ENCODE data around the gene CDKN2A. TPM values are rescaled to one million over a fixed set of nuclear protein-coding genes. Genes with fewer than 3 reads are reported as not detected.

CDKN2A gene
- polyA plus RNA-seq, 1 experiment, result 20.0 TPM

DNA sequence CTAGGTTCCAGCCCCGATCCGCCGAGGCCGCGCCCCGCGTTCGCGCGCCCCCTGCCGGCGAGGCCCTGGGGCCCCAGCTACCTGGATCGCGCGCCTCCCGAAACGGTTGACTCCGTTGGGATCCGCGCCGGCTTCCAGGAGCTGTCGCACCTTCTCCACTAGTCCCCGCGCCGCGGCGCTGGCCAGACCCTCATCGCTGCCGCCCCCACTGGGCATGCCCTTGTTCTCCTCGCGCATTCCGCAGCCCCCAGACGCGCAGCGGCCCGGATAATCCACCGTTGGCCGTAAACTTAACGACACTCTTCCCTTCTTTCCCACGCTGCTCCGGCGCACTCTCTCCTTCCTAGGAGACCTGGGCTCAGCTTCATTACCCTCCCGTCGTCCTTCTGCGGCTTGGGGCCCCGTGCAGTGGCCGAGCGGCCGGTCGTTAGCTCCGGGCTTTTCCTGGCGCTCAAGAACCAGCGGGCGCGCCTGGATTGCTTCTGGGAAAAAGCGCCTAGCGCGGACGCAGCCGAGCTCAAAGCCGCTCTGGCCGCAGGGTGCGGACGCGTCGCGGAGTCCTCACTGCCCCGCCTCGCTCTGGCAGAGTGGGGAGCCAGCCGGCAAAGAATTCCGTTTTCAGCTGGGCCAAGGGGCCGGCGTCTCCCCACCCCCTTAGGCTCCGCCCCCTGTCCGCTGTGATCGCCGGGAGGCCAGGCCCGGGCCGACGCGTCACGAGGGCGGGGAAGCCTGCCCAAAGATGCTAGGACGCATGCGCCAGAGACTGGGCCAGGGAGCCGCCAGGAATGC is 14.7 kb upstream of the CDKN2A start, which contains the start of gene CDKN2B:
Gene CDKN2B (minus strand): TSS at position 589 of the 789 bp plus-strand sequence. CDS start 352 bp downstream, at position 237.
- ChIA-PET POLR2A (interaction anchor here (0.6 to 1.4 kb wide), 7 partner anchors 9 to 543 kb away, joined by 3 to 6 read pairs (median 3); no protein-coding TSS in a partner anchor), CTCF (interaction anchor here (0.7 to 5.8 kb wide), 54 partner anchors 8 to 249 kb away, joined by 3 to 95 read pairs (median 5); partner anchors contain the start of genes CDKN2A, CDKN2B-AS1 and MTAP)

DNA sequence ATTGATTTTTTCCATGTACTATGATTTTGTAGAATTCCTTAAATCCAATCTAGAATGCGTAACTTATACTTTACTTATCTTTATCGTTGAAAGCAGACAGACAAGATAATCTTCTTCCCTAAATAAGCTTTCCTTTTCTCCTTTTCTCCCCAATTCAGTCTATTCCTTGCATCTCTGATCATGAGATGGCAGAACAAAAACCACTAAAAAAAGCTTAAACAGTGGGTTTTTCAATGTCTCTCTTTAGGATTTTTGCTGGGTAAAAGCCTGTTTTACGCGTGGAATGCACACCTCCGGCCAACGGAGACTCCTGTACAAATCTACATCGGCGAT is 14.2 kb upstream of the CDKN2A start:
- CTCF ChIA-PET, result interaction anchor here (0.7 to 5.8 kb wide), 53 partner anchors 8 to 444 kb away, joined by 3 to 95 read pairs (median 5); partner anchors contain the start of genes CDKN2A, CDKN2B-AS1 and MTAP
- H3K4me3 ChIP-seq (ENCODE audit: low read depth, low read length), result peak overlapping the region; percentile 94
- DNase-seq (ENCODE audit: low read depth), result no peak
- POLR2A ChIA-PET, result interaction anchor here (0.6 to 1.4 kb wide), 5 partner anchors 8 to 1386 kb away, joined by 3 to 6 read pairs (median 4); partner anchors contain the start of gene MLLT3
- no peaks in the 10 kb centered on the region for H3K27me3 ChIP-seq (ENCODE audit: control insufficient read depth, insufficient read depth, low read length)
- TF ChIP-seq, protein P1, sequence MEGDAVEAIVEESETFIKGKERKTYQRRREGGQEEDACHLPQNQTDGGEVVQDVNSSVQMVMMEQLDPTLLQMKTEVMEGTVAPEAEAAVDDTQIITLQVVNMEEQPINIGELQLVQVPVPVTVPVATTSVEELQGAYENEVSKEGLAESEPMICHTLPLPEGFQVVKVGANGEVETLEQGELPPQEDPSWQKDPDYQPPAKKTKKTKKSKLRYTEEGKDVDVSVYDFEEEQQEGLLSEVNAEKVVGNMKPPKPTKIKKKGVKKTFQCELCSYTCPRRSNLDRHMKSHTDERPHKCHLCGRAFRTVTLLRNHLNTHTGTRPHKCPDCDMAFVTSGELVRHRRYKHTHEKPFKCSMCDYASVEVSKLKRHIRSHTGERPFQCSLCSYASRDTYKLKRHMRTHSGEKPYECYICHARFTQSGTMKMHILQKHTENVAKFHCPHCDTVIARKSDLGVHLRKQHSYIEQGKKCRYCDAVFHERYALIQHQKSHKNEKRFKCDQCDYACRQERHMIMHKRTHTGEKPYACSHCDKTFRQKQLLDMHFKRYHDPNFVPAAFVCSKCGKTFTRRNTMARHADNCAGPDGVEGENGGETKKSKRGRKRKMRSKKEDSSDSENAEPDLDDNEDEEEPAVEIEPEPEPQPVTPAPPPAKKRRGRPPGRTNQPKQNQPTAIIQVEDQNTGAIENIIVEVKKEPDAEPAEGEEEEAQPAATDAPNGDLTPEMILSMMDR (IDR thresholded peaks at IDR 0.05; ENCODE audit: insufficient read depth, low read depth, low read length), result no peak
- H3K36me3 ChIP-seq (ENCODE audit: control insufficient read depth, insufficient read depth, low read length), result no peaks in the 10 kb centered on the region

More for the DNA sequence above, 14.7 kb upstream of the CDKN2A start, which contains the start of gene CDKN2B:
- TF ChIP-seq, protein P1 (IDR thresholded peaks at IDR 0.05; ENCODE audit: insufficient read depth, low read depth, low read length), result peak; percentile 65
- DNase-seq (ENCODE audit: low read depth), result peak; percentile 87
- H3K4me3 ChIP-seq (ENCODE audit: low read depth, low read length), result peak within 1 kb of the TSS; percentile 94
- H3K36me3 ChIP-seq (ENCODE audit: control insufficient read depth, insufficient read depth, low read length), result no peaks in the 10 kb centered on the region
- no peaks in the 10 kb centered on the region for H3K27me3 ChIP-seq (ENCODE audit: control insufficient read depth, insufficient read depth, low read length)

DNA sequence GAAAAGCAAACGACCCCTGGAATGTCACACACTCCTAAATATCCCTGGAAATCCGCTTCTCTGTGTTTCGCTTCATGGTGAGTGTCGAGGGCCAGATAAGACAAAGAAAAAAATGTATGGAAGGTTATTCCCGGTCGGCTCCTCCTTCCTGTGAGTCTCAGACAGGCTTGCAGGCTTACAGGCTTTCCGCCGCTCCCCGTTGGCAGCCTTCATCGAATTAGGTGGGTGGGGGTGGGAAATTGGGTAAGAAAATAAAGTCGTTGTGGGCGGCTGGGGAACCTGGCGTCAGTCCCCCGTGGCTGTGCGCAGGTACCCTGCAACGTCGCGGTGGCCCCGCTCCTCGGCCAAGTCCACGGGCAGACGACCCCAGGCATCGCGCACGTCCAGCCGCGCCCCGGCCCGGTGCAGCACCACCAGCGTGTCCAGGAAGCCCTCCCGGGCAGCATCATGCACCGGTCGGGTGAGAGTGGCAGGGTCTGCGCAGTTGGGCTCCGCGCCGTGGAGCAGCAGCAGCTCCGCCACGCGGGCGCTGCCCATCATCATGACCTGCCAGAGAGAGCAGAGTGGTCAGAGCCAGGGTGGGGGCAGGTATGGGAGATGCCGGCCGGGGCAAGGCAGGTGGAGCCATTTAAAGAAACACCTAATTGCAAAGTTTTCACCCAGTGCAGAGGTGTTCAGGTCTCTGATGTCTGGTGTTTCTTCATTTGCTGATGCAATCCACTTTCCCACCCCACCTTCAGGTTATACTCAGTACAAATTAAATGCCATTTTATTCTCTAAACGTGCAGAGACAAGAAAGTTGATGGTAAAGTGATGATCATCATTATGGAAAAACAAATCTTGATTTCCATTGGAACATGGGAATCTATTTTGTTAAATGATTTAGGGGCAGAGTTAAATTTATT is 11.8 kb upstream of the CDKN2A start:
- ChIA-PET CTCF (interaction anchor here (0.7 to 5.5 kb wide), 5 partner anchors 34 to 233 kb away, joined by 3 to 95 read pairs (median 28); no protein-coding TSS in a partner anchor), POLR2A (no interaction called here)
- Histone ChIP-seq H3K36me3 (ENCODE audit: control insufficient read depth, insufficient read depth, low read length) (no peaks in the 10 kb centered on the region), H3K27me3 (ENCODE audit: control insufficient read depth, insufficient read depth, low read length) (no peaks in the 10 kb centered on the region), H3K4me3 (ENCODE audit: low read depth, low read length) (peak overlapping the region; percentile 41)
- DNase-seq (ENCODE audit: low read depth), result no peak
- TF ChIP-seq, protein P1 (IDR thresholded peaks at IDR 0.05; ENCODE audit: insufficient read depth, low read depth, low read length), result no peak

DNA sequence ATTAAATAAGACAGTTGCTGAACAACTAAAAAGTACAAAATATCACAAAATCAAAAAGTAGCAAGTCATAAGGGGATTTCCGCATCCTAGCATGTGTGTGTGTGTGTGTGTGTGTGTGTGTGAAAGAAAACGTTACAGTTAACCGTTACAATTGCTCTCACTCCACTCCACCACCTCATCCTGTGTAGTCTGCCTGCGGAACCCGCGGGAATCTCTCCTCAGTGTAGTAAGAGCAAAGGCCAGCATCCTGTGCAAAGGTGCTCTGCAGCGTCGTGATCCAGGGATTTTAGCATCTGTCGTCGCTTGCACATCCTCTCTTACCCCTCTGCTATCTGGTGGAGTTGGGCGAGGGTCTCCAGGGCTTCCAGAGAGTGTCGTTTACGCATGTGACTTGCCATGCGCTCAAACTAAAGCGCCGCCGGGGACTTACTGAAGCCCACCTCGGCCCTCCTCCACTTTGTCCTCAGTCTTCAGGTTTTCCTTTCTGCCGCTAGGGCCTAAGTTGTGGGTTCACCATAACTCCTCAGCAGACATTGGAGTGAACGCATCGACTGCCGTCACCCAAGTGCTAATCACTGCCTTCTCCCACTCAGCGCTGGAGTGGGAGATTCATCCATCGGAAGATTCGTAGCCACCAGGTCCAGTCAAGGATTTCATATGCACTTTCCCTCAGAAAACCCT is 11.0 kb upstream of the CDKN2A start:
- DNase-seq (ENCODE audit: low read depth), result no peak
- H3K36me3 ChIP-seq (ENCODE audit: control insufficient read depth, insufficient read depth, low read length), result no peaks in the 10 kb centered on the region
- H3K4me3 ChIP-seq (ENCODE audit: low read depth, low read length), result peak overlapping the region; percentile 41; the same call in 1 of the 2 replicates
- TF ChIP-seq, protein P1 (IDR thresholded peaks at IDR 0.05; ENCODE audit: insufficient read depth, low read depth, low read length), result no peak
- ChIA-PET CTCF (no interaction called here), POLR2A (no interaction called here)
- H3K27me3 ChIP-seq (ENCODE audit: control insufficient read depth, insufficient read depth, low read length), result no peaks in the 10 kb centered on the region

Measured in BJ (cell line).